Esophagus (tissue), 2 donors: ENCODE measurements around the gene PNPLA2. TPM values are rescaled to one million over a fixed set of nuclear protein-coding genes. Genes with fewer than 3 reads are reported as not detected.

Experiments used
- H3K27ac ChIP-seq, 2 donors: one replicate each; pipeline ENCODE4 v1.5.1; 2013; ENCODE audit warnings: low read depth in 2 of 2, mild to moderate bottlenecking in 2 of 2, inconsistent platforms in 1 of 2, low read length in 1 of 2, moderate library complexity in 1 of 2
- H3K27me3 ChIP-seq, 2 donors: one replicate each; pipeline ENCODE4 v1.6.1; 2013; ENCODE audit warnings: low read length in 2 of 2, control low read depth in 1 of 2, mild to moderate bottlenecking in 1 of 2; ENCODE audit not compliant: insufficient read depth in 2 of 2, control insufficient read depth in 1 of 2
- H3K36me3 ChIP-seq, 2 donors: one replicate each; pipeline ENCODE4 v1.6.1; 2013; ENCODE audit warnings: low read length in 1 of 2; ENCODE audit not compliant: control insufficient read depth in 2 of 2, insufficient read depth in 2 of 2
- H3K4me1 ChIP-seq, 2 donors: one replicate each; pipeline ENCODE4 v1.6.1; 2013; ENCODE audit warnings: low read length in 1 of 2; ENCODE audit not compliant: control insufficient read depth in 2 of 2, insufficient read depth in 2 of 2
- H3K4me3 ChIP-seq, 2 donors: one replicate each; pipeline ENCODE4 v1.5.1; 2013; ENCODE audit warnings: low read length in 2 of 2, mild to moderate bottlenecking in 2 of 2, low read depth in 1 of 2, moderate library complexity in 1 of 2
- H3K9me3 ChIP-seq, 2 donors: one replicate each; pipeline ENCODE4 v1.6.1; 2013; ENCODE audit warnings: mild to moderate bottlenecking in 2 of 2, low read depth in 1 of 2, low read length in 1 of 2, moderate library complexity in 1 of 2; ENCODE audit not compliant: control insufficient read depth in 2 of 2, insufficient read depth in 1 of 2
- WGBS, 2 donors: extraction: QIAGEN DNeasy Blood & Tissue Kit; methylation state at CpG; one replicate each; pipeline ENCODE4 v1.1.7; 2013; 5-methylcytosine and 5-hydroxymethylcytosine counted together
- polyA plus RNA-seq, 2 donors: library from polyadenylated mRNA; stranded (reverse); fragments of 200-250 nt; gene quantifications; one replicate each; pipeline ENCODE4 v1.2.3, GENCODE V29; 2013
- donor health status: healthy with polysubstance abuse.
- donor health status: Bipolar disorder and iron deficiency.

PNPLA2 gene
- polyA plus RNA-seq, 2 donors = 51.7 to 53.2 TPM

GRCh38 chr11:824292-824880 is 5.7 kb downstream of the PNPLA2 start:
- H3K27ac ChIP-seq = no peak overlapping the region
- H3K9me3 ChIP-seq = no peaks in the 10 kb centered on the region
- no peak overlapping the region for H3K4me3 ChIP-seq
- H3K4me1 ChIP-seq = peaks cover 18 to 43% of the 10 kb centered on the region in 2 donors
- 71 to 86% methylated on average over 59 of the region's 59 CpGs for WGBS, 2 donors
- no peaks in the 10 kb centered on the region for H3K27me3 ChIP-seq
- H3K36me3 ChIP-seq = peaks cover 4 to 27% of the 10 kb centered on the region in 2 donors

- H3K9me3 ChIP-seq = no peaks in the 10 kb centered on the region
- peaks cover 4 to 27% of the 10 kb centered on the region in 2 donors for H3K36me3 ChIP-seq
- H3K27me3 ChIP-seq = no peaks in the 10 kb centered on the region
- H3K4me3 ChIP-seq = no peak overlapping the region
- 64 to 84% methylated on average over 11 of the region's 11 CpGs for WGBS, 2 donors
- H3K27ac ChIP-seq = no peak overlapping the region
- peaks cover 23 to 49% of the 10 kb centered on the region in 2 donors for H3K4me1 ChIP-seq
Measured at GRCh38 chr11:824942-825341, 6.2 kb downstream of the PNPLA2 start.

GRCh38 chr11:825366-826226 is 6.9 kb downstream of the PNPLA2 start:
- Histone ChIP-seq H3K36me3 (peaks cover 4 to 27% of the 10 kb centered on the region in 2 donors), H3K4me1 (peaks cover 28 to 50% of the 10 kb centered on the region in 2 donors), H3K9me3 (no peaks in the 10 kb centered on the region), H3K27ac (no peak overlapping the region), H3K27me3 (peaks cover 0 to 4% of the 10 kb centered on the region in 2 donors), H3K4me3 (no peak overlapping the region)
- WGBS, 2 donors = 50 to 67% methylated on average over 12 of the region's 12 CpGs

- Histone ChIP-seq H3K27me3 (peaks cover 0 to 4% of the 10 kb centered on the region in 2 donors), H3K27ac (no peak overlapping the region), H3K9me3 (no peaks in the 10 kb centered on the region), H3K4me3 (no peak overlapping the region), H3K36me3 (peaks cover 4 to 27% of the 10 kb centered on the region in 2 donors), H3K4me1 (peaks cover 23 to 48% of the 10 kb centered on the region in 2 donors)
- WGBS, 2 donors = 66 to 73% methylated on average over 9 of the region's 9 CpGs
Measured at GRCh38 chr11:826227-826621, 7.5 kb downstream of the PNPLA2 start.

GRCh38 chr11:826836-827145 is 8.1 kb downstream of the PNPLA2 start:
- H3K9me3 ChIP-seq = no peaks in the 10 kb centered on the region
- peak overlapping the region; percentile 42 to 45 for H3K4me3 ChIP-seq
- peak overlapping the region; percentile 8 to 37 for H3K27ac ChIP-seq
- 2% methylated on average over 22 of the region's 22 CpGs for WGBS, 2 donors
- H3K4me1 ChIP-seq = peaks cover 18 to 48% of the 10 kb centered on the region in 2 donors
- H3K36me3 ChIP-seq = peaks cover 4 to 27% of the 10 kb centered on the region in 2 donors
- H3K27me3 ChIP-seq = peaks cover 0 to 4% of the 10 kb centered on the region in 2 donors

- WGBS, 2 donors = 5 to 7% methylated on average over 35 to 66 of the region's 66 CpGs
- H3K4me1 ChIP-seq = peaks cover 21 to 51% of the 10 kb centered on the region in 2 donors
- H3K36me3 ChIP-seq = peaks cover 3 to 27% of the 10 kb centered on the region in 2 donors
- H3K27me3 ChIP-seq = peaks cover 0 to 4% of the 10 kb centered on the region in 2 donors
- no peaks in the 10 kb centered on the region for H3K9me3 ChIP-seq
- H3K27ac ChIP-seq = peak overlapping the region; percentile 8 to 37
- peak overlapping the region; percentile 42 to 45 for H3K4me3 ChIP-seq
Measured at GRCh38 chr11:827146-827896, 8.6 kb downstream of the PNPLA2 start.

GRCh38 chr11:827897-828192 is 9.1 kb downstream of the PNPLA2 start, which contains the start of gene CRACR2B:
Gene CRACR2B, plus strand, starts transcription at chr11:827919. Its CDS starts 689 bp downstream, at chr11:828608.
- Histone ChIP-seq H3K36me3 (peaks cover 0 to 24% of the 10 kb centered on the region in 2 donors), H3K27me3 (peaks cover 0 to 4% of the 10 kb centered on the region in 2 donors), H3K4me3 (peak within 1 kb of the TSS; percentile 42 to 45), H3K27ac (peak within 1 kb of the TSS; percentile 21 to 37), H3K4me1 (peaks cover 21 to 53% of the 10 kb centered on the region in 2 donors), H3K9me3 (no peaks in the 10 kb centered on the region)
- 33 to 52% methylated on average over 5 of the region's 5 CpGs for WGBS, 2 donors

GRCh38 chr11:828506-829175 is 9.9 kb downstream of the PNPLA2 start:
- Histone ChIP-seq H3K27ac (peak overlapping the region in 1 of 2 donors; percentile 21), H3K27me3 (peaks cover 0 to 4% of the 10 kb centered on the region in 2 donors)
- 65 to 67% methylated on average over 21 of the region's 21 CpGs for WGBS, 2 donors

More at GRCh38 chr11:828506-829175, 9.9 kb downstream of the PNPLA2 start:
- Histone ChIP-seq H3K4me3 (no peak overlapping the region), H3K9me3 (no peaks in the 10 kb centered on the region), H3K4me1 (peaks cover 21 to 53% of the 10 kb centered on the region in 2 donors), H3K36me3 (peaks cover 0 to 20% of the 10 kb centered on the region in 2 donors)
